ENCODE measurements around the gene ATG2A. TPM values are rescaled to one million over a fixed set of nuclear protein-coding genes. Genes with fewer than 3 reads are reported as not detected.
A peak's percentile ranks its signal among the peaks of the same experiment; 100 is the strongest.

The ATG2A gene
- total and polyA plus RNA-seq, 10 donors, result 14.3 to 57.3 (median 34.0) TPM

DNA sequence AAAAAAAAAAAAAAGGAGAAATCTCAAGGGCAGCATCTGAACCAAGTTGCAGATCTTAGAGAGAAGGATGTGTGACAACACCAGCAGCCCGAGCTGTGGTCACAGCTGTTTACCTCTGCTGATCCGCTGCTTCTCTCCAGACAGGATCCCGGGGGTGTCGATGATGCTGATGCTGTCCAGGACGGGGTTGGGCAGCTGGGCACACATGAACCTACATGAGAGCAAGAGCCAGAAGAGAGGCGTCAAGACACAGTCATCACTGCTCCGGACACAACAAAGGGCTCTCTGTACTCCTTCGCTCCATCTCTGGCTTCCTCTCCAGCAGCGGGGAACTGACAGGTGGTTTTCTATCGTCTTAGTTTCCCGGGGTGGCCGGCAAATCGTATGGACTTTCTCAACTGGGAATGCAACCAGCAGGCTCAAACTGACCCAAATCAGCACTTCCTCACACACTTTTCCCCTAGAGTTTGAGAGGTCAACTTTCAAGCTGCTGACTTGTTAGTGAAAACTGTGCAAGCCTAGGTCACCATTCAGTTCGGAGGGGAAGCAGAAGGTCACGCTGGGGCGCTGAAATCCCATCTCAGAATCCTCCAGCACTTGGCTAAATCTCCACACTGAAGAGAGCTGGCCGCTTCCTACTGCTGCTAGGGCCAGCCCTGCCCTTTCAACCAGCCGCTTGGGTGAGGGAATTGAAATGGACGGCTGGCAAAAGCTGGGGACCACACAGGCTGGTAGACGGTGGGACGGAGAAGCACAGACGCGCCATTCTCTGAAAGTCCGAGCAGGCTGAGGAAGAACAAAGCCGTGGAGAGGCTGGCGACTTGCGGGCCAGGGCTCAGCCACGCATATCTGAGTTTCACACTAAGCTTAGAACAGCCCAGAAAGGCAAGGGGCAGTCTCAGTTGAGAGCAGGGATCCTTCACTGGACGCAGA lies 42.4 kb downstream of the ATG2A start:
- TF ChIP-seq POLR2AphosphoS5 (IDR thresholded peaks at IDR 0.05) (peak; percentile 28 to 70 (median 53)), CTCF (IDR thresholded peaks at IDR 0.05 in 8 of 11, conservative IDR thresholded peaks at IDR 0.05 in 3 of 11) (no peak)
- Histone ChIP-seq H3K4me3 (peak overlapping the region; percentile 86 to 99 (median 95)), H3K4me1 (peaks cover 69 to 93% (median 91%) of the 10 kb centered on the region in 6 donors), H3K9me3 (no peaks in the 10 kb centered on the region), H3K36me3 (peaks cover 0 to 66% (median 25%) of the 10 kb centered on the region in 6 donors), H3K27ac (peak overlapping the region; percentile 36 to 98 (median 96)), H3K27me3 (replicated peaks in 1 of 7) (no peaks in the 10 kb centered on the region)
- 50 to 76% (median 58%) methylated on average over 28 to 29 of the region's 29 CpGs for WGBS, 5 donors
- intact Hi-C loops (cut with DNase I; ENCODE audit: low total_unique reads), result no loop called here
- DNase-seq, result peak; percentile 87

- H3K27ac ChIP-seq, result peak overlapping the region in 6 of 8 donors; percentile 33 to 98 (median 94)
- peak overlapping the region in 2 of 8 donors; percentile 0 to 55 for H3K4me3 ChIP-seq
- DNase-seq, result no peak
- H3K9me3 ChIP-seq, result no peaks in the 10 kb centered on the region
- no peaks in the 10 kb centered on the region for H3K27me3 ChIP-seq (replicated peaks in 1 of 7)
- no peak for TF ChIP-seq CTCF (IDR thresholded peaks at IDR 0.05 in 8 of 11, conservative IDR thresholded peaks at IDR 0.05 in 3 of 11)
- no peak for TF ChIP-seq POLR2AphosphoS5 (IDR thresholded peaks at IDR 0.05)
- no peak for TF ChIP-seq POLR2A (IDR thresholded peaks at IDR 0.05)
- H3K4me1 ChIP-seq, result peaks cover 80 to 100% (median 97%) of the 10 kb centered on the region in 6 donors
- H3K36me3 ChIP-seq, result peaks cover 0 to 83% (median 28%) of the 10 kb centered on the region in 6 donors
- WGBS, 5 donors, result 71 to 81% (median 78%) methylated on average over 8 of the region's 8 CpGs
- intact Hi-C loops (cut with DNase I; ENCODE audit: low total_unique reads), result no loop called here
Observed at GRCh38 chr11:64872790-64873488, 44.1 kb downstream of the ATG2A start.

- no peaks in the 10 kb centered on the region for H3K9me3 ChIP-seq
- TF ChIP-seq CTCF (IDR thresholded peaks at IDR 0.05 in 8 of 11, conservative IDR thresholded peaks at IDR 0.05 in 3 of 11), result no peak
- no peak for TF ChIP-seq POLR2A (IDR thresholded peaks at IDR 0.05)
- TF ChIP-seq POLR2AphosphoS5 (IDR thresholded peaks at IDR 0.05), result no peak
- peak overlapping the region; percentile 48 to 98 (median 90) for H3K27ac ChIP-seq
- intact Hi-C loops (cut with DNase I; ENCODE audit: low total_unique reads), result no loop called here
- peaks cover 87 to 100% (median 100%) of the 10 kb centered on the region in 6 donors for H3K4me1 ChIP-seq
- 2 to 14% (median 11%) methylated on average over 3 of the region's 3 CpGs for WGBS, 5 donors
- DNase-seq, result peak; percentile 64
- H3K36me3 ChIP-seq, result peaks cover 0 to 92% (median 31%) of the 10 kb centered on the region in 6 donors
- peak overlapping the region in 4 of 8 donors; percentile 3 to 55 (median 25) for H3K4me3 ChIP-seq
- no peaks in the 10 kb centered on the region for H3K27me3 ChIP-seq (replicated peaks in 1 of 7)
Observed at GRCh38 chr11:64871492-64871891, 45.5 kb downstream of the ATG2A start.
